K562 (cell line): ENCODE results near the gene DCLK1. TPM values are rescaled to one million over a fixed set of nuclear protein-coding genes. Genes with fewer than 3 reads are reported as not detected.

ENCODE experiments used
- RBM14 ChIP-seq: fragments of 200-400 bp; formaldehyde crosslinking; IDR thresholded peaks from 2 replicates; pipeline ENCODE4 v1.6.1; 2018; ENCODE audit warnings: low read depth, mild to moderate bottlenecking, low read length, moderate library complexity, borderline replicate concordance; ENCODE audit not compliant: insufficient read depth
- SMARCC2 ChIP-seq: fragments of 450-650 bp; IDR thresholded peaks from 2 replicates; pipeline ENCODE4 v1.6.1; 2017; ENCODE audit warnings: antibody characterized with exemption, moderate library complexity, mild to moderate bottlenecking, low read depth
- ZNF347 ChIP-seq: fragments of 450-650 bp; formaldehyde crosslinking; IDR thresholded peaks from 2 replicates; pipeline ENCODE4 v1.4.0; 2020; ENCODE audit warnings: low read depth, mild to moderate bottlenecking, moderate library complexity
- ZNF76 ChIP-seq: fragments of 250-450 bp; sonication (Bioruptor Pico); IDR thresholded peaks from 2 replicates; pipeline ENCODE4 v1.4.0; 2020; ENCODE audit warnings: mild to moderate bottlenecking, moderate library complexity, borderline replicate concordance
- polyA plus RNA-seq, 8 experiments: library from polyadenylated mRNA; depleted of rRNA in 4 of 8; stranded (reverse) in 5 of 8; unstranded in 3 of 8; fragments of >200 nt; fragmentation: Nextera tagmentation in 2 of 8; fragmentation: Illumina TruSeq in 1 of 8; extraction: Ambion mirVana in 2 of 8; extraction: Trizol in 1 of 8; gene quantifications; 2 replicates each; pipeline versions ENCODE4 v1.2.1 to v1.2.3, GENCODE V29; 2011 to 2014; ENCODE audit warnings: inconsistent platforms in 1 of 8, missing spikeins in 1 of 8
- total RNA-seq, 7 experiments: library from RNA; depleted of rRNA in 6 of 7; stranded (reverse); fragments of >200 nt in 6 of 7; fragmentation: Illumina TruSeq in 2 of 7; extraction: Trizol in 2 of 7; gene quantifications; 2 replicates each; pipeline versions ENCODE4 v1.2.1 to v1.2.3, GENCODE V29; 2011 to 2021; ENCODE audit warnings: low replicate concordance in 1 of 7
- TF ChIP-seq, protein P1 (sequence below): fragments of 200-600 bp; sonication (generic); IDR thresholded peaks from one replicate; pipeline ENCODE4 v1.6.1; 2012; ENCODE audit warnings: mild to moderate bottlenecking, low read depth, low read length, inconsistent platforms
- TF ChIP-seq, protein P2 (sequence below), 3 experiments: fragments of 200-800 bp in 1 of 3; fragments of 250-450 bp in 1 of 3; fragments of 450-650 bp in 1 of 3; sonication (Bioruptor Pico) in 1 of 3; sonication (Bioruptor generic) in 1 of 3; formaldehyde crosslinking in 1 of 3; IDR thresholded peaks; 2 replicates each; pipeline versions ENCODE4 v1.6.1 to v1.8.0; 2016 to 2022; ENCODE audit warnings: mild to moderate bottlenecking in 2 of 3, missing genetic modification characterization in 2 of 3, missing compliant biosample characterization in 1 of 3, moderate library complexity in 1 of 3
- TF ChIP-seq, protein P3 (sequence below): fragments of 450-650 bp; IDR thresholded peaks from one replicate; pipeline ENCODE4 v1.6.1; 2018; ENCODE audit warnings: mild to moderate bottlenecking, moderate library complexity; ENCODE audit not compliant: partially characterized antibody
- TF ChIP-seq, protein P4 (sequence below): fragments of 450-650 bp; formaldehyde crosslinking; IDR thresholded peaks from 2 replicates; pipeline ENCODE4 v1.4.0; 2022; ENCODE audit warnings: mild to moderate bottlenecking, moderate library complexity

DCLK1 gene
- total and polyA plus RNA-seq, 9 of the 15 experiments (the other 6 are each of a cell fraction or from before 2014, with no cell fraction given), result 0.07 TPM; not detected in 8

DNA sequence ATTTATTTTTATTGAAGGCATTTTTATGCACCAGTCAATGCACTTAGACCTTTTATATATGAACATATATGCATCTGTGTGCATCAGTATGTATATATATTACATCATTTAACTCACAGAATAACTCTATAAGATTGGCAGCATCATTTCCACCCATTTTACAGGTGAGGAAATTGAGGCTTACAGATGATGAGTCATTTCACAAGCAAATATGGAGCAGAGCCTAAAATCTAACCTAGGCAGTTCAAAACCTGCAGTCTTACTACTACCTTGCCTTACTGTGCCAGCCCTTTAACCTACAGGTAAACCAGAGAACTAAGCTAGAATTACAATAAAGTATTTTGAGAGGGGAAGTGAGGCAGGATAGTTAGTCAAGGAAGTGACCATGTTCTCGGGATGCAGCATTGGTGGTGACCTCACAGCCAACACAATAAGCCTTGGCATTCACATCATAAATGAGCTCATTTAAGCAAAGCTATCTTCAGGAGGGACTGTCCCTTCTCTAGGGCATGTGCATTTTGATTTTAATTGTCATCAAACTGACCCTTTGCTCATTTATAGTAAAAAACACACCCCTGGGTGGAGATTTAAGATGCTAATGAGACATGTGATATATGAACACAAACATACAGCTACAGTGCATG is 274.3 kb downstream of the DCLK1 start (continued):
- TF ChIP-seq, protein P1, sequence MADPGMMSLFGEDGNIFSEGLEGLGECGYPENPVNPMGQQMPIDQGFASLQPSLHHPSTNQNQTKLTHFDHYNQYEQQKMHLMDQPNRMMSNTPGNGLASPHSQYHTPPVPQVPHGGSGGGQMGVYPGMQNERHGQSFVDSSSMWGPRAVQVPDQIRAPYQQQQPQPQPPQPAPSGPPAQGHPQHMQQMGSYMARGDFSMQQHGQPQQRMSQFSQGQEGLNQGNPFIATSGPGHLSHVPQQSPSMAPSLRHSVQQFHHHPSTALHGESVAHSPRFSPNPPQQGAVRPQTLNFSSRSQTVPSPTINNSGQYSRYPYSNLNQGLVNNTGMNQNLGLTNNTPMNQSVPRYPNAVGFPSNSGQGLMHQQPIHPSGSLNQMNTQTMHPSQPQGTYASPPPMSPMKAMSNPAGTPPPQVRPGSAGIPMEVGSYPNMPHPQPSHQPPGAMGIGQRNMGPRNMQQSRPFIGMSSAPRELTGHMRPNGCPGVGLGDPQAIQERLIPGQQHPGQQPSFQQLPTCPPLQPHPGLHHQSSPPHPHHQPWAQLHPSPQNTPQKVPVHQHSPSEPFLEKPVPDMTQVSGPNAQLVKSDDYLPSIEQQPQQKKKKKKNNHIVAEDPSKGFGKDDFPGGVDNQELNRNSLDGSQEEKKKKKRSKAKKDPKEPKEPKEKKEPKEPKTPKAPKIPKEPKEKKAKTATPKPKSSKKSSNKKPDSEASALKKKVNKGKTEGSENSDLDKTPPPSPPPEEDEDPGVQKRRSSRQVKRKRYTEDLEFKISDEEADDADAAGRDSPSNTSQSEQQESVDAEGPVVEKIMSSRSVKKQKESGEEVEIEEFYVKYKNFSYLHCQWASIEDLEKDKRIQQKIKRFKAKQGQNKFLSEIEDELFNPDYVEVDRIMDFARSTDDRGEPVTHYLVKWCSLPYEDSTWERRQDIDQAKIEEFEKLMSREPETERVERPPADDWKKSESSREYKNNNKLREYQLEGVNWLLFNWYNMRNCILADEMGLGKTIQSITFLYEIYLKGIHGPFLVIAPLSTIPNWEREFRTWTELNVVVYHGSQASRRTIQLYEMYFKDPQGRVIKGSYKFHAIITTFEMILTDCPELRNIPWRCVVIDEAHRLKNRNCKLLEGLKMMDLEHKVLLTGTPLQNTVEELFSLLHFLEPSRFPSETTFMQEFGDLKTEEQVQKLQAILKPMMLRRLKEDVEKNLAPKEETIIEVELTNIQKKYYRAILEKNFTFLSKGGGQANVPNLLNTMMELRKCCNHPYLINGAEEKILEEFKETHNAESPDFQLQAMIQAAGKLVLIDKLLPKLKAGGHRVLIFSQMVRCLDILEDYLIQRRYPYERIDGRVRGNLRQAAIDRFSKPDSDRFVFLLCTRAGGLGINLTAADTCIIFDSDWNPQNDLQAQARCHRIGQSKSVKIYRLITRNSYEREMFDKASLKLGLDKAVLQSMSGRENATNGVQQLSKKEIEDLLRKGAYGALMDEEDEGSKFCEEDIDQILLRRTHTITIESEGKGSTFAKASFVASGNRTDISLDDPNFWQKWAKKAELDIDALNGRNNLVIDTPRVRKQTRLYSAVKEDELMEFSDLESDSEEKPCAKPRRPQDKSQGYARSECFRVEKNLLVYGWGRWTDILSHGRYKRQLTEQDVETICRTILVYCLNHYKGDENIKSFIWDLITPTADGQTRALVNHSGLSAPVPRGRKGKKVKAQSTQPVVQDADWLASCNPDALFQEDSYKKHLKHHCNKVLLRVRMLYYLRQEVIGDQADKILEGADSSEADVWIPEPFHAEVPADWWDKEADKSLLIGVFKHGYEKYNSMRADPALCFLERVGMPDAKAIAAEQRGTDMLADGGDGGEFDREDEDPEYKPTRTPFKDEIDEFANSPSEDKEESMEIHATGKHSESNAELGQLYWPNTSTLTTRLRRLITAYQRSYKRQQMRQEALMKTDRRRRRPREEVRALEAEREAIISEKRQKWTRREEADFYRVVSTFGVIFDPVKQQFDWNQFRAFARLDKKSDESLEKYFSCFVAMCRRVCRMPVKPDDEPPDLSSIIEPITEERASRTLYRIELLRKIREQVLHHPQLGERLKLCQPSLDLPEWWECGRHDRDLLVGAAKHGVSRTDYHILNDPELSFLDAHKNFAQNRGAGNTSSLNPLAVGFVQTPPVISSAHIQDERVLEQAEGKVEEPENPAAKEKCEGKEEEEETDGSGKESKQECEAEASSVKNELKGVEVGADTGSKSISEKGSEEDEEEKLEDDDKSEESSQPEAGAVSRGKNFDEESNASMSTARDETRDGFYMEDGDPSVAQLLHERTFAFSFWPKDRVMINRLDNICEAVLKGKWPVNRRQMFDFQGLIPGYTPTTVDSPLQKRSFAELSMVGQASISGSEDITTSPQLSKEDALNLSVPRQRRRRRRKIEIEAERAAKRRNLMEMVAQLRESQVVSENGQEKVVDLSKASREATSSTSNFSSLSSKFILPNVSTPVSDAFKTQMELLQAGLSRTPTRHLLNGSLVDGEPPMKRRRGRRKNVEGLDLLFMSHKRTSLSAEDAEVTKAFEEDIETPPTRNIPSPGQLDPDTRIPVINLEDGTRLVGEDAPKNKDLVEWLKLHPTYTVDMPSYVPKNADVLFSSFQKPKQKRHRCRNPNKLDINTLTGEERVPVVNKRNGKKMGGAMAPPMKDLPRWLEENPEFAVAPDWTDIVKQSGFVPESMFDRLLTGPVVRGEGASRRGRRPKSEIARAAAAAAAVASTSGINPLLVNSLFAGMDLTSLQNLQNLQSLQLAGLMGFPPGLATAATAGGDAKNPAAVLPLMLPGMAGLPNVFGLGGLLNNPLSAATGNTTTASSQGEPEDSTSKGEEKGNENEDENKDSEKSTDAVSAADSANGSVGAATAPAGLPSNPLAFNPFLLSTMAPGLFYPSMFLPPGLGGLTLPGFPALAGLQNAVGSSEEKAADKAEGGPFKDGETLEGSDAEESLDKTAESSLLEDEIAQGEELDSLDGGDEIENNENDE, result no peak
- TF ChIP-seq, protein P2, sequence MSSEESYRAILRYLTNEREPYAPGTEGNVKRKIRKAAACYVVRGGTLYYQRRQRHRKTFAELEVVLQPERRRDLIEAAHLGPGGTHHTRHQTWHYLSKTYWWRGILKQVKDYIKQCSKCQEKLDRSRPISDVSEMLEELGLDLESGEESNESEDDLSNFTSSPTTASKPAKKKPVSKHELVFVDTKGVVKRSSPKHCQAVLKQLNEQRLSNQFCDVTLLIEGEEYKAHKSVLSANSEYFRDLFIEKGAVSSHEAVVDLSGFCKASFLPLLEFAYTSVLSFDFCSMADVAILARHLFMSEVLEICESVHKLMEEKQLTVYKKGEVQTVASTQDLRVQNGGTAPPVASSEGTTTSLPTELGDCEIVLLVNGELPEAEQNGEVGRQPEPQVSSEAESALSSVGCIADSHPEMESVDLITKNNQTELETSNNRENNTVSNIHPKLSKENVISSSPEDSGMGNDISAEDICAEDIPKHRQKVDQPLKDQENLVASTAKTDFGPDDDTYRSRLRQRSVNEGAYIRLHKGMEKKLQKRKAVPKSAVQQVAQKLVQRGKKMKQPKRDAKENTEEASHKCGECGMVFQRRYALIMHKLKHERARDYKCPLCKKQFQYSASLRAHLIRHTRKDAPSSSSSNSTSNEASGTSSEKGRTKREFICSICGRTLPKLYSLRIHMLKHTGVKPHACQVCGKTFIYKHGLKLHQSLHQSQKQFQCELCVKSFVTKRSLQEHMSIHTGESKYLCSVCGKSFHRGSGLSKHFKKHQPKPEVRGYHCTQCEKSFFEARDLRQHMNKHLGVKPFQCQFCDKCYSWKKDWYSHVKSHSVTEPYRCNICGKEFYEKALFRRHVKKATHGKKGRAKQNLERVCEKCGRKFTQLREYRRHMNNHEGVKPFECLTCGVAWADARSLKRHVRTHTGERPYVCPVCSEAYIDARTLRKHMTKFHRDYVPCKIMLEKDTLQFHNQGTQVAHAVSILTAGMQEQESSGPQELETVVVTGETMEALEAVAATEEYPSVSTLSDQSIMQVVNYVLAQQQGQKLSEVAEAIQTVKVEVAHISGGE (CRISPR knock-in tag; IDR thresholded peaks at IDR 0.05), result no peak
- no peak for TF ChIP-seq ZNF347
- no peak for TF ChIP-seq RBM14
- TF ChIP-seq, protein P3, sequence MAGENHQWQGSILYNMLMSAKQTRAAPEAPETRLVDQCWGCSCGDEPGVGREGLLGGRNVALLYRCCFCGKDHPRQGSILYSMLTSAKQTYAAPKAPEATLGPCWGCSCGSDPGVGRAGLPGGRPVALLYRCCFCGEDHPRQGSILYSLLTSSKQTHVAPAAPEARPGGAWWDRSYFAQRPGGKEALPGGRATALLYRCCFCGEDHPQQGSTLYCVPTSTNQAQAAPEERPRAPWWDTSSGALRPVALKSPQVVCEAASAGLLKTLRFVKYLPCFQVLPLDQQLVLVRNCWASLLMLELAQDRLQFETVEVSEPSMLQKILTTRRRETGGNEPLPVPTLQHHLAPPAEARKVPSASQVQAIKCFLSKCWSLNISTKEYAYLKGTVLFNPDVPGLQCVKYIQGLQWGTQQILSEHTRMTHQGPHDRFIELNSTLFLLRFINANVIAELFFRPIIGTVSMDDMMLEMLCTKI, result no peak
- TF ChIP-seq ZNF76 (CRISPR knock-in tag), result no peak
- TF ChIP-seq SMARCC2, result no peak
- TF ChIP-seq, protein P4, sequence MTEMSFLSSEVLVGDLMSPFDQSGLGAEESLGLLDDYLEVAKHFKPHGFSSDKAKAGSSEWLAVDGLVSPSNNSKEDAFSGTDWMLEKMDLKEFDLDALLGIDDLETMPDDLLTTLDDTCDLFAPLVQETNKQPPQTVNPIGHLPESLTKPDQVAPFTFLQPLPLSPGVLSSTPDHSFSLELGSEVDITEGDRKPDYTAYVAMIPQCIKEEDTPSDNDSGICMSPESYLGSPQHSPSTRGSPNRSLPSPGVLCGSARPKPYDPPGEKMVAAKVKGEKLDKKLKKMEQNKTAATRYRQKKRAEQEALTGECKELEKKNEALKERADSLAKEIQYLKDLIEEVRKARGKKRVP (CRISPR knock-in tag), result no peak
